ENCODE measurements around the gene CACNA1A. TPM values are rescaled to one million over a fixed set of nuclear protein-coding genes. Genes with fewer than 3 reads are reported as not detected.
"Not testable (repeated sequence)": the region's sequence is repeated elsewhere in the genome, so short reads cannot be mapped to it uniquely, and the experiment has no call there.

The CACNA1A gene
- total RNA-seq, 1 experiment from 2014 or later = not detected

- CTCF ChIA-PET; H3K27ac Mint-ChIP-seq (ENCODE audit: low read depth, unreplicated experiment); H3K9me3 Mint-ChIP-seq (ENCODE audit: unreplicated experiment); H3K4me3 Mint-ChIP-seq (ENCODE audit: unreplicated experiment); H3K4me1 Mint-ChIP-seq (ENCODE audit: insufficient read depth, unreplicated experiment); DNase-seq (ENCODE audit: unreplicated experiment); BruUV-seq (replicated peaks); intact Hi-C loops (cut with micrococcal nuclease); H3K36me3 Mint-ChIP-seq (ENCODE audit: insufficient read depth, unreplicated experiment); H3K27me3 Mint-ChIP-seq (ENCODE audit: insufficient read depth, unreplicated experiment): not testable (repeated sequence)
- POLR2A ChIA-PET = interaction anchor here (0.7 kb wide), 1 partner anchor 220 kb away, joined by 3 read pairs; no protein-coding TSS in a partner anchor
These were observed 321.4 kb downstream of the CACNA1A start for GRCh38 chr19:13184926-13185325.

- no TSS peak for BruUV-seq (replicated peaks)
- Mint-ChIP-seq H3K27me3 (ENCODE audit: insufficient read depth, unreplicated experiment) (no peaks in the 10 kb centered on the region), H3K9me3 (ENCODE audit: unreplicated experiment) (no peaks in the 10 kb centered on the region), H3K4me1 (ENCODE audit: insufficient read depth, unreplicated experiment) (no peaks in the 10 kb centered on the region), H3K4me3 (ENCODE audit: unreplicated experiment) (no peak overlapping the region), H3K36me3 (ENCODE audit: insufficient read depth, unreplicated experiment) (no peaks in the 10 kb centered on the region), H3K27ac (ENCODE audit: low read depth, unreplicated experiment) (no peak overlapping the region)
- intact Hi-C loops (cut with micrococcal nuclease) = no loop called here
- CTCF ChIA-PET = interaction anchor here (0.6 to 1.1 kb wide), 6 partner anchors 18 to 408 kb away, joined by 3 to 4 read pairs (median 3); no protein-coding TSS in a partner anchor
- DNase-seq (ENCODE audit: unreplicated experiment) = no peak
- TF ChIP-seq, protein P1, sequence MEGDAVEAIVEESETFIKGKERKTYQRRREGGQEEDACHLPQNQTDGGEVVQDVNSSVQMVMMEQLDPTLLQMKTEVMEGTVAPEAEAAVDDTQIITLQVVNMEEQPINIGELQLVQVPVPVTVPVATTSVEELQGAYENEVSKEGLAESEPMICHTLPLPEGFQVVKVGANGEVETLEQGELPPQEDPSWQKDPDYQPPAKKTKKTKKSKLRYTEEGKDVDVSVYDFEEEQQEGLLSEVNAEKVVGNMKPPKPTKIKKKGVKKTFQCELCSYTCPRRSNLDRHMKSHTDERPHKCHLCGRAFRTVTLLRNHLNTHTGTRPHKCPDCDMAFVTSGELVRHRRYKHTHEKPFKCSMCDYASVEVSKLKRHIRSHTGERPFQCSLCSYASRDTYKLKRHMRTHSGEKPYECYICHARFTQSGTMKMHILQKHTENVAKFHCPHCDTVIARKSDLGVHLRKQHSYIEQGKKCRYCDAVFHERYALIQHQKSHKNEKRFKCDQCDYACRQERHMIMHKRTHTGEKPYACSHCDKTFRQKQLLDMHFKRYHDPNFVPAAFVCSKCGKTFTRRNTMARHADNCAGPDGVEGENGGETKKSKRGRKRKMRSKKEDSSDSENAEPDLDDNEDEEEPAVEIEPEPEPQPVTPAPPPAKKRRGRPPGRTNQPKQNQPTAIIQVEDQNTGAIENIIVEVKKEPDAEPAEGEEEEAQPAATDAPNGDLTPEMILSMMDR (IDR thresholded peaks at IDR 0.05; ENCODE audit: unreplicated experiment) = no peak
- POLR2A ChIA-PET = interaction anchor here (0.7 to 1.1 kb wide), 3 partner anchors 29 to 91 kb away, joined by 3 read pairs; no protein-coding TSS in a partner anchor
These were observed 324.4 kb downstream of the CACNA1A start for GRCh38 chr19:13181747-13182388.

DNA sequence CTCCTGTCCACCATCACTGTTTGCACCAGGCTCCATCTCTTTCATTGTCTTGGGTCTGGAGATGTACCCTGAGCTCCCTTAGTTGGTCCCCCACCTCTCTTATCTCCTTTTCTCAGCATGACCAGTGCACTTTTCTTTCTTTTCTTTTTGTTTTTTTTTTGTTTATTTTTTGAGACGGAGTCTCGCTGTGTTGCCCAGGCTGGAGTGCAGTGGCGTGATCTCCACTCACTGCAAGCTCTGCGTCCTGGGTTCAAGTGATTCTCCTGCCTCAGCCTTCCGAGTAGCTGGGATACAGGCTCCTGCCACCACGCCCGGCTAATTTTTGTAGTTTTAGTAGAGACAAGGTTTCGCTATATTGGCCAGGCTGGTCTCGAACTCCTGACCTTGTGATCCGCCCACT, 328.0 kb downstream of the CACNA1A start:
- POLR2A ChIA-PET; H3K36me3 Mint-ChIP-seq (ENCODE audit: insufficient read depth, unreplicated experiment); H3K4me3 Mint-ChIP-seq (ENCODE audit: unreplicated experiment); BruUV-seq (replicated peaks); DNase-seq (ENCODE audit: unreplicated experiment); H3K27ac Mint-ChIP-seq (ENCODE audit: low read depth, unreplicated experiment); H3K27me3 Mint-ChIP-seq (ENCODE audit: insufficient read depth, unreplicated experiment); H3K4me1 Mint-ChIP-seq (ENCODE audit: insufficient read depth, unreplicated experiment); intact Hi-C loops (cut with micrococcal nuclease); H3K9me3 Mint-ChIP-seq (ENCODE audit: unreplicated experiment): not testable (repeated sequence)
- CTCF ChIA-PET = interaction anchor here (0.6 to 0.7 kb wide), 2 partner anchors 45 to 105 kb away, joined by 3 read pairs; no protein-coding TSS in a partner anchor

DNA sequence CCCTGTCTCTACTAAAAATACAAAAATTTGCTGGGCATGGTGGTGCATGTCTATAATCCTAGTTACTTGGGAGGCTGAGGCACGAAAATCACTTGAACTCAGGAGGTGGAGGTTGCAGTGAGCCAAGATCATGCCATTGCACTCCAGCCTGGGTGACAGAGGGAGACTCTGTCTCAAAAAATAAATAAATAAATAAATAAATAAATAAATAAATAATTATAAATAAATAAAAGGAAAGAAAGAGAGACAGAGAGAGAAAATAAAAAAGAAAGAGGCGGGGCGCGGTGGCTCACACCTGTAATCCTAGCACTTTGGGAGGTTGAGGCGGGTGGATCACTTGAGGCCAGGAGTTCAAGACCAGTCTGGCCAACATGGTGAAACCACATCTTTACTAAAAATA, 328.7 kb downstream of the CACNA1A start:
- POLR2A ChIA-PET; H3K27ac Mint-ChIP-seq (ENCODE audit: low read depth, unreplicated experiment); BruUV-seq (replicated peaks); DNase-seq (ENCODE audit: unreplicated experiment); H3K4me3 Mint-ChIP-seq (ENCODE audit: unreplicated experiment); H3K4me1 Mint-ChIP-seq (ENCODE audit: insufficient read depth, unreplicated experiment); intact Hi-C loops (cut with micrococcal nuclease); H3K27me3 Mint-ChIP-seq (ENCODE audit: insufficient read depth, unreplicated experiment); H3K9me3 Mint-ChIP-seq (ENCODE audit: unreplicated experiment); H3K36me3 Mint-ChIP-seq (ENCODE audit: insufficient read depth, unreplicated experiment): not testable (repeated sequence)
- CTCF ChIA-PET = interaction anchor here (0.7 to 1.0 kb wide), 3 partner anchors 8 to 106 kb away, joined by 3 read pairs; no protein-coding TSS in a partner anchor

GRCh38 chr19:13176345-13176744, 329.9 kb downstream of the CACNA1A start:
- POLR2A ChIA-PET = interaction anchor here (1.2 to 1.6 kb wide), 3 partner anchors 12 to 24 kb away, joined by 3 to 9 read pairs (median 3); no protein-coding TSS in a partner anchor
- CTCF ChIA-PET = interaction anchor here (0.6 to 1.2 kb wide), 5 partner anchors 37 to 211 kb away, joined by 3 to 4 read pairs (median 3); no protein-coding TSS in a partner anchor
- H3K27me3 Mint-ChIP-seq (ENCODE audit: insufficient read depth, unreplicated experiment) = no peaks in the 10 kb centered on the region
- BruUV-seq (replicated peaks) = no TSS peak
- H3K9me3 Mint-ChIP-seq (ENCODE audit: unreplicated experiment) = no peaks in the 10 kb centered on the region
- TF ChIP-seq, protein P1 (IDR thresholded peaks at IDR 0.05; ENCODE audit: unreplicated experiment) = no peak
- DNase-seq (ENCODE audit: unreplicated experiment) = no peak
- H3K4me1 Mint-ChIP-seq (ENCODE audit: insufficient read depth, unreplicated experiment) = peaks cover 8% of the 10 kb centered on the region
- H3K4me3 Mint-ChIP-seq (ENCODE audit: unreplicated experiment) = no peak overlapping the region
- no peak overlapping the region for H3K27ac Mint-ChIP-seq (ENCODE audit: low read depth, unreplicated experiment)
- H3K36me3 Mint-ChIP-seq (ENCODE audit: insufficient read depth, unreplicated experiment) = no peaks in the 10 kb centered on the region
- intact Hi-C loops (cut with micrococcal nuclease) = no loop called here

Measured in MCF 10A (cell line).